ENCODE measurements around the gene TVP23B. TPM values are rescaled to one million over a fixed set of nuclear protein-coding genes. Genes with fewer than 3 reads are reported as not detected.

The TVP23B gene
- 59.2 TPM for total RNA-seq

DNA sequence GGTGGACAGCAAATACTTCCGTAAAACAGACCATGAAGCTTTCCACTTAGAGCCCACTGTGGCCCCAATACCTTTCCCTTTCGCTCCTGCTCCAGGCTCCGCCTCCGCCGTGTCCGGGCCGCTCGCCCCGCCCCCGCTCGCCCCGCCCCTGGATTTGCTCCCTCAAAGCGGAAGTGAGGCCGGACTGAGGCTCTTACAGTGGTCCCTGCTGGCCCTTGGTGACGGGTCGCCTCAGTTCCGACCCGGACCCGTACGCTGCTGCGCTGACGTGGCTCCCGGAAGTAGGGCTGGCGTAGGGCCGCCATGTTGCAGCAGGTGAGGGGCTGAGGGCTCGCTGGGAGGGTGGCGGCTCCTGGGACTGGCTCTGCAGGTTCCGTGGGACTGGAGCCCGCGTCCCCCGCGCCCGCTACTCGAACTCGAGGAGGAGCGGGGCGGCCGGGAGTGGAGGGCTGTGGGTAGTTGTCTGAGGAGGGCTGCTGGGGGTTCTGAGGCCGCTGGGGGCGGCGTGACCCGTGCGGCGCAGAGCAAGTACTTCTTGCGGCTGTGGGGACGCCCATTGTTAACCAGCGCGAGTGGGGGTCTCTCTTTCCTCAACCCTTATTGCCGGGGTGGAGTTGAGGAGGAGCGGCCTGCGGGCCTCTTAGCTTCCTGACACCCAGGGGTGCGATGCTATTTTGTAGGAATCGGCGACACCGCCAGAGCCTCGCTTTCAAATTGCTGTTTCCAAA is at the start of gene TVP23B:
TVP23B (plus strand) TSS at position 193 of the 728 bp plus-strand sequence; CDS start at position 304, 111 bp downstream.

DNA sequence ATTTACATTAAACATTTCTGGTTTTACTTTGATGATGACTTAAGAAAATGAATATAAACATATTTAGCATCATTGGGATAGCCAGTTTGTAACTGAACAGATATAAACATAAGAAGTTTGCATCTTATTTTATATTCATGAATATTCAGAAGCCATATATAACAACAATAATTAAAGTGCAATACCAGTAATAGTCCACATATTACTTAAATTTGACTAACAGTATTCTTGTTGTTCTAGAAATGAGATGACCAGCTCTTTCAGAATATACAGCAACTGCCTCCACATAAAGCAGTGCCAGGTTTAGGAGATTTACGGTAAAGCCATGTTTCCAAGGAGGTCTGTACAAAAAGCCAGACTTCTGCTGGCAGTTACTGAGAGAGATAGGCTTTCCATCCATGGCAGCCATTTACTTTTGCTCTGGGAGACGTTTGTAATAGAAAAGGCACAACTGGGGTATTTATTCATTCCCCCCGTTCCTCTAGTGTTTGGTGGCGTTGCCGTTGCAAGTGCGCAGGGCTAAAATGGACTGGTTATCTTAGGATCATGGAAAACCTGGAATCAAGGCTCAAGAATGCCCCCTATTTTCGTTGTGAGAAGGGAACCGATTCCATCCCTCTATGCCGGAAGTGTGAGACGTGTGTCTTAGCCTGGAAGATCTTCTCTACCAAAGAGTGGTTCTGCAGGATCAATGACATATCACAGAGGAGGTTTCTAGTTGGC is 37.1 kb upstream of the TVP23B start, which contains the start of gene FBXW10:
FBXW10 (plus strand) TSS at position 356 of the 723 bp plus-strand sequence; CDS start at position 547, 191 bp downstream.

Other genes starting within 250 kb of the TVP23B start
- gene TBC1D28, start 136.8 kb upstream of the TVP23B start, total RNA-seq, result 5.3 TPM
- gene FOXO3B, start 98.9 kb upstream of the TVP23B start, total RNA-seq, result 33.2 TPM
- 0.63 TPM for gene FBXW10, start 37.1 kb upstream of the TVP23B start, total RNA-seq
- 125 TPM for gene PRPSAP2, start 76.9 kb downstream of the TVP23B start, total RNA-seq
- gene SLC5A10, start 171.0 kb downstream of the TVP23B start, total RNA-seq, result not detected
- 0.31 TPM for gene FAM83G, start 223.6 kb downstream of the TVP23B start, total RNA-seq